ENCODE results near the gene TRAF2. TPM values are rescaled to one million over a fixed set of nuclear protein-coding genes. Genes with fewer than 3 reads are reported as not detected.

Gene TRAF2
- total RNA-seq, 2 donors from 2014 or later = 8.7 to 10.9 TPM

Small RNA genes lying within 50 kb of the gene (microRNA-seq; reads per million reads assigned to microRNA genes)
- 0 reads per million in 2 donors for gene MIR4479 (ENCODE audit: borderline microRNAs expressed in 2 of 2)

Other genes with a start within 250 kb of the TRAF2 start
- 100 to 1,000 TPM in 1 of 2 donors, 10 to 100 TPM in 1; 91.4 to 118 TPM for gene EGFL7, start 223.6 kb upstream of the TRAF2 start, total RNA-seq
- gene AGPAT2, start 199.1 kb upstream of the TRAF2 start, total RNA-seq = 10 to 100 TPM; 27.1 to 28.8 TPM
- gene DIPK1B, start 173.9 kb upstream of the TRAF2 start, total RNA-seq = 1 to 10 TPM; 7.1 to 8.3 TPM
- gene LCN10, start 143.6 kb upstream of the TRAF2 start, total RNA-seq = 10 to 100 TPM in 1 of 2 donors, 1 to 10 TPM in 1; 9.2 to 10.0 TPM
- 10 to 100 TPM; 22.8 to 36.9 TPM for gene LCN6, start 138.0 kb upstream of the TRAF2 start, total RNA-seq
- not detected for gene LCN8, start 128.3 kb upstream of the TRAF2 start, total RNA-seq
- gene LCN15, start 122.0 kb upstream of the TRAF2 start, total RNA-seq = not detected
- 10 to 100 TPM; 28.1 to 33.9 TPM for gene TMEM141, start 95.2 kb upstream of the TRAF2 start, total RNA-seq
- under 1 TPM; 0.29 to 0.42 TPM for gene CCDC183, start 90.2 kb upstream of the TRAF2 start, total RNA-seq
- 10 to 100 TPM; 47.9 to 49.8 TPM for gene RABL6, start 78.6 kb upstream of the TRAF2 start, total RNA-seq
- gene AJM1, start 44.0 kb upstream of the TRAF2 start, total RNA-seq = 1 to 10 TPM; 4.7 to 5.9 TPM
- 10 to 100 TPM; 71.7 to 87.9 TPM for gene PHPT1, start 37.1 kb upstream of the TRAF2 start, total RNA-seq
- gene MAMDC4, start 34.2 kb upstream of the TRAF2 start, total RNA-seq = 1 to 10 TPM; 1.5 to 2.4 TPM
- 100 to 1,000 TPM; 178 to 191 TPM for gene EDF1, start 20.2 kb upstream of the TRAF2 start, total RNA-seq
- 100 to 1,000 TPM in 1 of 2 donors, 10 to 100 TPM in 1; 95.0 to 100 TPM for gene FBXW5, start 58.2 kb downstream of the TRAF2 start, total RNA-seq
- 1 to 10 TPM; 1.4 TPM for gene C8G, start 58.7 kb downstream of the TRAF2 start, total RNA-seq
- under 1 TPM; 0.62 to 0.88 TPM for gene LCN12, start 65.8 kb downstream of the TRAF2 start, total RNA-seq
- gene PTGDS, start 91.0 kb downstream of the TRAF2 start, total RNA-seq = 100 to 1,000 TPM; 475 to 547 TPM
- 1 to 10 TPM; 2.0 to 2.4 TPM for gene LCNL1, start 96.5 kb downstream of the TRAF2 start, total RNA-seq
- 10 to 100 TPM; 23.1 to 25.4 TPM for gene PAXX, start 105.9 kb downstream of the TRAF2 start, total RNA-seq
- gene CLIC3, start 110.1 kb downstream of the TRAF2 start, total RNA-seq = 1 to 10 TPM; 1.9 to 3.8 TPM
- 10 to 100 TPM; 30.8 to 32.8 TPM for gene ABCA2, start 141.7 kb downstream of the TRAF2 start, total RNA-seq
- gene FUT7, start 145.6 kb downstream of the TRAF2 start, total RNA-seq = under 1 TPM; 0.24 to 0.32 TPM
- 100 to 1,000 TPM; 129 to 133 TPM for gene NPDC1, start 159.7 kb downstream of the TRAF2 start, total RNA-seq
- 1 to 10 TPM in 1 of 2 donors, under 1 TPM in 1; 0.48 to 1.2 TPM for gene ENTPD2, start 167.5 kb downstream of the TRAF2 start, total RNA-seq
- under 1 TPM; 0.33 to 0.42 TPM for gene SAPCD2, start 184.0 kb downstream of the TRAF2 start, total RNA-seq
- 10 to 100 TPM; 15.2 to 20.5 TPM for gene UAP1L1, start 191.0 kb downstream of the TRAF2 start, total RNA-seq
- gene MAN1B1, start 200.5 kb downstream of the TRAF2 start, total RNA-seq = 10 to 100 TPM; 32.0 to 44.3 TPM
- 100 to 1,000 TPM; 108 to 128 TPM for gene DPP7, start 228.2 kb downstream of the TRAF2 start, total RNA-seq